GM12878 (cell line): ENCODE data around the gene IQGAP1. TPM values are rescaled to one million over a fixed set of nuclear protein-coding genes. Genes with fewer than 3 reads are reported as not detected.

ENCODE experiments used
- ATAC-seq: fragments of 200-7000 bp; cut with Tn5 transposase; 3 replicates; pipeline ENCODE4 v1.9.1; 2020; ENCODE audit warnings: mild to moderate bottlenecking, moderate library complexity
- BruUV-seq: library from RNA; stranded (reverse); fragments of 400-500 nt; replicated peaks from 2 replicates; lab custom pipeline; 2021; lab: Mats Ljungman, UMichigan
- CTCF ChIA-PET: fragments of 300-600 bp; sonication (Branson Sonifier 250); formaldehyde crosslinking; extraction: SDS; loops from one replicate; lab custom pipeline; 2021; ENCODE audit warnings: inconsistent platforms; lab: Yijun Ruan, JAX
- POLR2A ChIA-PET: fragments of 350-600 bp; formaldehyde crosslinking; extraction: SDS; loops from one replicate; lab custom pipeline; 2021; ENCODE audit warnings: inconsistent platforms; lab: Charles Lee
- RAD21 ChIA-PET: fragments of 300-600 bp; sonication (Branson Sonifier 250); formaldehyde crosslinking; loops from one replicate; lab custom pipeline; 2023; ENCODE audit warnings: antibody characterized with exemption; ENCODE audit not compliant: unreplicated experiment; lab: Charles Lee
- SMC1A ChIA-PET: fragments of 300-600 bp; sonication (Branson Sonifier 250); formaldehyde crosslinking; loops from one replicate; lab custom pipeline; 2023; ENCODE audit not compliant: unreplicated experiment, uncharacterized antibody; lab: Charles Lee
- DNase-seq: peaks from one replicate; pipeline ENCODE4 v3.0.0-alpha.2; 2011; ENCODE audit warnings: low read depth, low spot score
- FAIRE-seq: peaks from 3 replicates; lab custom pipeline; 2011; peaks lifted over from hg19 to GRCh38; lab: Jason Lieb, UNC
- H2AFZ ChIP-seq: 2 replicates; pipeline ENCODE4 v1.6.0; 2011; ENCODE audit warnings: low read depth, low read length, control low read depth; ENCODE audit not compliant: control insufficient read depth
- H3K27ac ChIP-seq: 2 replicates; pipeline ENCODE4 v1.5.1; 2011; ENCODE audit warnings: control low read depth; ENCODE audit not compliant: control insufficient read depth, insufficient read depth
- H3K27me3 ChIP-seq, 2 experiments: replicated peaks in 1 of 2; 2 replicates each; pipeline versions ENCODE4 v1.6.0 to v1.6.1; 2011; ENCODE audit warnings: low read length in 1 of 2; ENCODE audit not compliant: control insufficient read depth in 2 of 2, insufficient read depth in 2 of 2
- H3K36me3 ChIP-seq, 2 experiments: 2 replicates each; pipeline ENCODE4 v1.5.1; 2011; ENCODE audit warnings: low read length in 1 of 2; ENCODE audit not compliant: control insufficient read depth in 2 of 2, insufficient read depth in 2 of 2
- H3K4me1 ChIP-seq: 2 replicates; pipeline ENCODE4 v1.6.1; 2011; ENCODE audit warnings: mild to moderate bottlenecking, low read length, moderate library complexity, mixed read lengths; ENCODE audit not compliant: control insufficient read depth, insufficient read depth
- H3K4me2 ChIP-seq: 2 replicates; pipeline ENCODE4 v1.6.0; 2011; ENCODE audit warnings: control low read depth; ENCODE audit not compliant: control insufficient read depth, insufficient read depth
- H3K4me3 ChIP-seq: fragments of 200-600 bp; sonication (generic); 2 replicates; pipeline ENCODE4 v1.5.1; 2016
- H3K79me2 ChIP-seq: 2 replicates; pipeline ENCODE4 v1.6.0; 2011; ENCODE audit warnings: low read length; ENCODE audit not compliant: control insufficient read depth, insufficient read depth
- H3K9ac ChIP-seq: 2 replicates; pipeline ENCODE4 v1.8.0; 2011; ENCODE audit warnings: low read length, control low read depth, mixed read lengths; ENCODE audit not compliant: control insufficient read depth, insufficient read depth
- H3K9me3 ChIP-seq: replicated peaks from 3 replicates; pipeline ENCODE4 v1.5.1; 2011; ENCODE audit warnings: mild to moderate bottlenecking, low read length; ENCODE audit not compliant: control insufficient read depth, insufficient read depth
- H4K20me1 ChIP-seq: 2 replicates; pipeline ENCODE4 v1.6.0; 2011; ENCODE audit not compliant: control insufficient read depth, insufficient read depth
- BACH1 ChIP-seq: fragments of 450-650 bp; IDR thresholded peaks from 2 replicates; pipeline ENCODE4 v1.6.1; 2017; ENCODE audit warnings: mild to moderate bottlenecking, borderline replicate concordance
- DPF2 ChIP-seq: fragments of 450-650 bp; IDR thresholded peaks from 2 replicates; pipeline ENCODE4 v1.6.1; 2017; ENCODE audit warnings: mild to moderate bottlenecking
- EP300 ChIP-seq, 2 experiments: fragments of 150-350 bp in 1 of 2; IDR thresholded peaks; 2 replicates each; pipeline ENCODE4 v1.6.1; 2011 to 2012; ENCODE audit warnings: low read depth in 2 of 2, low read length in 2 of 2, borderline replicate concordance in 1 of 2, improper control_type of control experiment in 1 of 2, inconsistent platforms in 1 of 2; ENCODE audit not compliant: control insufficient read depth in 1 of 2
- HDAC6 ChIP-seq: fragments of 200-600 bp; sonication (generic); IDR thresholded peaks from one replicate; pipeline ENCODE4 v1.8.0; 2017; ENCODE audit warnings: antibody characterized with exemption; ENCODE audit not compliant: unreplicated experiment
- SMAD5 ChIP-seq: IDR thresholded peaks from 2 replicates; pipeline ENCODE4 v1.6.1; 2016; ENCODE audit warnings: antibody characterized with exemption, low read depth
- SUZ12 ChIP-seq: fragments of 200-600 bp; sonication (generic); IDR thresholded peaks from one replicate; pipeline ENCODE4 v1.6.1; 2018; ENCODE audit warnings: antibody characterized with exemption, mild to moderate bottlenecking; ENCODE audit not compliant: unreplicated experiment
- TCF12 ChIP-seq: IDR thresholded peaks from 2 replicates; pipeline ENCODE4 v1.6.1; 2011; ENCODE audit warnings: low read depth, mild to moderate bottlenecking, low read length
- ZNF384 ChIP-seq: IDR thresholded peaks from 2 replicates; pipeline ENCODE4 v1.6.1; 2012; ENCODE audit warnings: low read depth, mild to moderate bottlenecking, low read length, improper control_type of control experiment, borderline replicate concordance
- WGBS: methylation state at CpG from one replicate; pipeline ENCODE4 v1.1.6; 2016; ENCODE audit warnings: low lambda C conversion rate; ENCODE audit not compliant: insufficient replicate concordance, insufficient coverage; ENCODE audit errors: missing lambda C conversion rate; 5-methylcytosine and 5-hydroxymethylcytosine counted together
- in situ Hi-C: fragments of 300-500 bp; cut with MboI; formaldehyde crosslinking; loops from 9 replicates; pipeline ENCODE4 v1.14.3; 2018; ENCODE audit warnings: mixed read lengths
- intact Hi-C: fragments of 100-400 bp; cut with micrococcal nuclease; formaldehyde crosslinking; loops from one replicate; pipeline ENCODE4 v1.14.2; 2022; ENCODE audit not compliant: unreplicated experiment
- polyA plus RNA-seq, 11 experiments: library from polyadenylated mRNA; depleted of rRNA in 4 of 11; unstranded in 6 of 11; stranded (reverse) in 5 of 11; fragments of >200 nt; fragmentation: Nextera tagmentation in 4 of 11; fragmentation: Illumina TruSeq in 1 of 11; extraction: Ambion mirVana in 4 of 11; extraction: Trizol in 1 of 11; gene quantifications; 1 replicate in 1 of 11; 2 replicates in 10 of 11; pipeline versions ENCODE4 v1.2.1 to v1.2.3, GENCODE V29; 2011 to 2016; ENCODE audit warnings: inconsistent platforms in 2 of 11, missing spikeins in 2 of 11, low read depth in 1 of 11
- total RNA-seq, 4 experiments: library from RNA; depleted of rRNA in 3 of 4; stranded (reverse); fragments of >200 nt in 3 of 4; fragmentation: Illumina TruSeq in 1 of 4; extraction: Trizol in 1 of 4; gene quantifications; 2 replicates each; pipeline versions ENCODE4 v1.2.1 to v1.2.3, GENCODE V29; 2013 to 2021
- TF ChIP-seq, protein P1 (sequence below): IDR thresholded peaks from 2 replicates; pipeline ENCODE4 v1.6.1; 2012; ENCODE audit warnings: low read depth, low read length, improper control_type of control experiment

The IQGAP1 gene
- total and polyA plus RNA-seq, 10 of the 15 experiments (the other 5 are each of a cell fraction or from before 2014, with no cell fraction given), result 65.2 to 250 (median 112) TPM

DNA sequence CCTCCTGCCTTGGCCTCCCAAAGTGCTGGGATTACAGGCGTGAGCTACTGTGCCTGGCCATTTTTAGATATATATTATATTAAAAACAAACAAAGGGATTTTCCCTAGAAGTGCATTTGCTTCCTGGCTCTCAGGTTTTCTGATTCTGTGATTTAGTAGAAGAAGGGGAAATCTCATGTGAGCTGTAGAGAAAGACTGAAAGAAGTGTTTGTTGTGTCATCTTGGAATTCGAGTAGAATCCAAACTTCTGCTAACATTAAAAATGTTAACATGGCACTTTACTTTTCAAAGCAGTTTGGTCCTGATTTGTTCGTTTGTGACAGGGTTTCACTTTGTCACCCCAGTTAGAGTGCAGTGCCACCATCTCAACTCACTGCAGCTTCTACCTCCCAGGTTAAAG, 34.9 kb downstream of the IQGAP1 start:
- Histone ChIP-seq H3K4me2 (peak overlapping the region; percentile 50), H3K36me3 (peaks cover 0 to 8% of the 10 kb centered on the region in 2 experiments; a peak in 2 of 4 replicates), H2AFZ (no peak overlapping the region; the same call in 1 of the 2 replicates), H3K27ac (peak overlapping the region; percentile 30; the same call in 1 of the 2 replicates), H3K9ac (peak overlapping the region; percentile 7; the same call in 1 of the 2 replicates), H3K79me2 (peaks cover 57% of the 10 kb centered on the region), H3K4me1 (peaks cover 30% of the 10 kb centered on the region), H3K9me3 (no peaks in the 10 kb centered on the region), H3K27me3 (no peaks in the 10 kb centered on the region)
- WGBS, result 14% methylated on average over 3 of the region's 3 CpGs
- CTCF ChIA-PET, result interaction anchor here (0.6 to 1.9 kb wide), 9 partner anchors 8 to 175 kb away, joined by 3 to 5 read pairs (median 4); no protein-coding TSS in a partner anchor
- BruUV-seq, result no TSS peak
- SMC1A ChIA-PET, result interaction anchor here (1.0 to 6.4 kb wide), 5 partner anchors 9 to 175 kb away, joined by 4 to 38 read pairs (median 6); no protein-coding TSS in a partner anchor
- POLR2A ChIA-PET, result interaction anchor here (1.8 to 2.7 kb wide), 2 partner anchors 9 to 34 kb away, joined by 10 to 12 read pairs; partner anchors contain the start of gene IQGAP1
- RAD21 ChIA-PET, result interaction anchor here (1.1 to 2.2 kb wide), 4 partner anchors 10 to 849 kb away, joined by 3 to 9 read pairs (median 6); partner anchors contain the start of gene IQGAP1
- TF ChIP-seq HDAC6 (no peak), SUZ12 (no peak), SMAD5 (no peak), ZNF384 (no peak), DPF2 (no peak), TCF12 (no peak), EP300 (IDR thresholded peaks at IDR 0.05; ENCODE audit: borderline replicate concordance in 1 of 2, control insufficient read depth in 1 of 2, low read depth in 2 of 2, low read length in 2 of 2) (no peak), BACH1 (no peak)
- TF ChIP-seq, protein P1, sequence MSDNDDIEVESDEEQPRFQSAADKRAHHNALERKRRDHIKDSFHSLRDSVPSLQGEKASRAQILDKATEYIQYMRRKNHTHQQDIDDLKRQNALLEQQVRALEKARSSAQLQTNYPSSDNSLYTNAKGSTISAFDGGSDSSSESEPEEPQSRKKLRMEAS, result no peak
- TF ChIP-seq, all 136 proteins: peak for 0
- Histone ChIP-seq H3K4me3 (no peak overlapping the region), H4K20me1 (no peaks in the 10 kb centered on the region)
- FAIRE-seq (no peak), ATAC-seq (no peak), DNase-seq (no peak)
- in situ Hi-C loops, result no loop called here
- intact Hi-C loops, result loop anchor here (5.0 kb wide), 1 partner anchor 101 kb away; no protein-coding TSS in a partner anchor
